Body of pancreas (tissue), 4 donors: ENCODE measurements around the gene SLMAP.

Experiments
- POLR2A ChIP-seq, 3 donors: fragments of 450-650 bp; IDR thresholded peaks; one replicate each; pipeline ENCODE4 v1.6.1; 2016; ENCODE audit warnings: antibody characterized with exemption in 3 of 3, mild to moderate bottlenecking in 2 of 3
- TF ChIP-seq, protein P1 (sequence below), 7 experiments: fragments of 450-650 bp in 4 of 7; fragments of 200-600 bp in 3 of 7; sonication (generic) in 3 of 7; IDR thresholded peaks; one replicate each; pipeline ENCODE4 v1.5.1; 2016 to 2019; ENCODE audit warnings: antibody characterized with exemption in 7 of 7

DNA sequence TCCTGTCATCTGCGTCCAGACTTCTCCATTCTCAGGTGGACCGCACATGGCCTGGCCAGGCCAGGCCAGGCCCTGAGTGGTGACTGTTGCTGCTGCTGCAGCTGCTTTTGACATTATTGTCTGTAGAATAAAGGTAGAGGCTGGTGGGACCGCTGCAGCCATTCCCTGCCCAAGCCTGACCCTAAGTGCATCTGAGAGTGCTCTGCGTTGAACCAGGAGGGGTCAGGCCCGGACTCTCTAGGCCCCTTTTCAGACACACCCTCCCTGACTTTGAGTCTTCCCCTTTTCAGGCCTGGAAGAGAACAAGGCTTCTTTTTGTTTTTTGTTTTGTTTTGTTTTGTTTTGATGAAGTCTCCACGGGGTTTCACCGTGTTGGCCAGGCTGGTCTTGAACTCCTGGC is 197.5 kb downstream of the SLMAP start:
- TF ChIP-seq, protein P1, sequence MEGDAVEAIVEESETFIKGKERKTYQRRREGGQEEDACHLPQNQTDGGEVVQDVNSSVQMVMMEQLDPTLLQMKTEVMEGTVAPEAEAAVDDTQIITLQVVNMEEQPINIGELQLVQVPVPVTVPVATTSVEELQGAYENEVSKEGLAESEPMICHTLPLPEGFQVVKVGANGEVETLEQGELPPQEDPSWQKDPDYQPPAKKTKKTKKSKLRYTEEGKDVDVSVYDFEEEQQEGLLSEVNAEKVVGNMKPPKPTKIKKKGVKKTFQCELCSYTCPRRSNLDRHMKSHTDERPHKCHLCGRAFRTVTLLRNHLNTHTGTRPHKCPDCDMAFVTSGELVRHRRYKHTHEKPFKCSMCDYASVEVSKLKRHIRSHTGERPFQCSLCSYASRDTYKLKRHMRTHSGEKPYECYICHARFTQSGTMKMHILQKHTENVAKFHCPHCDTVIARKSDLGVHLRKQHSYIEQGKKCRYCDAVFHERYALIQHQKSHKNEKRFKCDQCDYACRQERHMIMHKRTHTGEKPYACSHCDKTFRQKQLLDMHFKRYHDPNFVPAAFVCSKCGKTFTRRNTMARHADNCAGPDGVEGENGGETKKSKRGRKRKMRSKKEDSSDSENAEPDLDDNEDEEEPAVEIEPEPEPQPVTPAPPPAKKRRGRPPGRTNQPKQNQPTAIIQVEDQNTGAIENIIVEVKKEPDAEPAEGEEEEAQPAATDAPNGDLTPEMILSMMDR (IDR thresholded peaks at IDR 0.05): no peak
- no peak for TF ChIP-seq POLR2A (IDR thresholded peaks at IDR 0.05)
